ENCODE results near the gene MBD3L5. TPM values are rescaled to one million over a fixed set of nuclear protein-coding genes. Genes with fewer than 3 reads are reported as not detected.

Gene MBD3L5
- not detected in 2 replicates for total RNA-seq

GRCh38 chr19:7030278-7030677 is at the start of gene MBD3L5:
Gene MBD3L5 (plus strand): TSS chr19:7030578. CDS start chr19:7030612, 34 bp downstream.

GRCh38 chr19:7021331-7021730 is 9.0 kb upstream of the MBD3L5 start, which contains the start of gene MBD3L2B:
Gene MBD3L2B (minus strand): TSS chr19:7021431. CDS start chr19:7021397, 34 bp downstream.

DNA sequence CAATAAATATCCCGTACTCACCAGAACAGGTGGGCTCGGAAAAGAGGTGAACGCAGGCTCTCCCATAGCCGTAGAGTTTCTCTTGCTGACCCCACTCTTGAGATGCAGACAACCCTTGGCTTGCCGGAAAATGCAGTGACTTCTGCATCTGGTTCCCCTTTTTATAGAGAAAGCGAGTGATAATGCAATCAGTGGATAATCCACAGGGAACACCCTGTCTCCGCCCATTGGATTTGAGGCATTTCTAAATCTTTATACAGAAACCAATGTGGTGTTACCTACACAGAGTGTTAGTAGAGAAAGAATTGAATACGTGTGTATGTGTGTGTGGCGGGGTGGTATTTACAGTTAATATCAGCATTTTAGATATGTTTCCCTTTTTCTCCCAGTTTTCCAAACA is 9.7 kb downstream of the MBD3L5 start, which contains the start of gene MBD3L4:
TSS of gene MBD3L4 (minus strand) at position 101 of the 400 bp plus-strand sequence. CDS start at position 66, 35 bp downstream.

GRCh38 chr19:7049021-7049420 is 18.6 kb downstream of the MBD3L5 start, which contains the start of gene MBD3L2:
Gene MBD3L2 (plus strand): TSS chr19:7049321. CDS start chr19:7049374, 53 bp downstream.

DNA sequence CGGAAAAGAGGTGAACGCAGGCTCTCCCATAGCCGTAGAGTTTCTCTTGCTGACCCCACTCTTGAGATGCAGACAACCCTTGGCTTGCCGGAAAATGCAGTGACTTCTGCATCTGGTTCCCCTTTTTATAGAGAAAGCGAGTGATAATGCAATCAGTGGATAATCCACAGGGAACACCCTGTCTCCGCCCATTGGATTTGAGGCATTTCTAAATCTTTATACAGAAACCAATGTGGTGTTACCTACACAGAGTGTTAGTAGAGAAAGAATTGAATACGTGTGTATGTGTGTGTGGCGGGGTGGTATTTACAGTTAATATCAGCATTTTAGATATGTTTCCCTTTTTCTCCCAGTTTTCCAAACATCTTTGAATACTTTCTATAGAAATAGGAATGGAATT is 28.2 kb downstream of the MBD3L5 start, which contains the start of gene MBD3L3:
TSS of gene MBD3L3 (minus strand) at position 101 of the 400 bp plus-strand sequence. CDS start at position 30, 71 bp downstream.

DNA sequence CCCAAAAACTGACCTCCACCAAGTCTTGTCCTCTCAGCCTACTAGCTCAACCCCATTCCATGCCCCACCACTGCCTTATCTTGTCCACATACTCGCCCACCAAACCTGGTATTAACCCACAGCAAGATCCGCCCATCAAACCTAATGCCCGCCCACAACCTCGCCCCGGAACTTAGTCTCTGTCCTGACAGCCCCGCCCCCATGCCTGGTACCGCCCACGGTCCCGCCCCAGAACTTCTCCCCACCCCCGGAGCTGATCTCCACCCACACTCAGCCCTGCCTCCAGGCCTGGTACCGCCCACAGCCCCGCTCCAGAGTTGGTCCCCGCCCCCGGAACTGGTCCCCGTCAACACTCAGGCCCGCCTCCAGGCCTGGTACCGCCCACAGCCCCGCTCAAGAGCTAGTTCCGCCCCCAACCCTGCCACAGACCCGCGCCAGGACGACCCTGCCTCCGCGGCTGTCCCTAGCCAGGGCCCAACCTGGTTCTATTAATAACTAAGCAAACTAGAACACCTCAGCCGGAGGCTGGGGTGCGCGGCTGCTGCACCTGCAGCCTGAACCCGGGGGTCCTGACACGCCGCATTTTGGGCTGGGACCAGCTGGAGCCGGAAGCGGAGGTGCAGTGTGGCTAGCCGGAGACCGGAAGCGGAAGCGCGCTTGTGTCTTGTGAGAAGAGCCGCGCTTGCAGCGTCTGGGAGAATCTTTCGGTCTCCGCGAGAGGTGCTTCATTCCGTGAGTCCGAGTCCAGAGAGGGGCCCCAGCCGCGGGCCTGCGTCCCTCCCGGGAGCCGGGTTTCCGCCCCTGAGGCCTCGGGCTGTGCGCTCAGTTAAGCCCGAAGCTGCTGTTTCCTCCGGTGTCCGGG is 38.9 kb downstream of the MBD3L5 start, which contains the start of gene ZNF557:
TSS of gene ZNF557 (plus strand) at position 662 of the 862 bp plus-strand sequence. CDS start 5,372 bp downstream, outside the sequence.

Other genes with a start within 250 kb of the MBD3L5 start
- not detected in 2 replicates for gene ADGRE1, start 143.0 kb upstream of the MBD3L5 start, total RNA-seq
- gene MBD3L2B, start 9.1 kb upstream of the MBD3L5 start, total RNA-seq = not detected in 2 replicates
- not detected in 2 replicates for gene MBD3L4, start 9.6 kb downstream of the MBD3L5 start, total RNA-seq
- gene MBD3L2, start 18.7 kb downstream of the MBD3L5 start, total RNA-seq = not detected in 2 replicates
- not detected in 2 replicates for gene MBD3L3, start 28.1 kb downstream of the MBD3L5 start, total RNA-seq
- gene ZNF557, start 39.1 kb downstream of the MBD3L5 start, total RNA-seq = 13.4 and 13.8 TPM in 2 replicates